Epithelial cell of proximal tubule (primary cell): ENCODE data around the gene SH3PXD2A. TPM values are rescaled to one million over a fixed set of nuclear protein-coding genes. Genes with fewer than 3 reads are reported as not detected.

Experiments
- DNase-seq: peaks from one replicate; pipeline ENCODE4 v3.0.0-alpha.2; 2011; ENCODE audit warnings: low read depth
- H3K4me3 ChIP-seq: 2 replicates; pipeline ENCODE4 v1.5.1; 2011; ENCODE audit warnings: low read depth, mild to moderate bottlenecking, low read length
- total RNA-seq: library from RNA; depleted of rRNA; stranded (reverse); fragments of >200 nt; gene quantifications from 2 replicates; pipeline ENCODE4 v1.2.3, GENCODE V29; 2015
- TF ChIP-seq, protein P1 (sequence below): conservative IDR thresholded peaks from 2 replicates; pipeline ENCODE4 v1.5.1; 2012; ENCODE audit warnings: low read depth, mild to moderate bottlenecking, low read length

Gene SH3PXD2A
- total RNA-seq, 1 donor from 2014 or later: 5.8 TPM

- no peak for DNase-seq
- no peak overlapping the region for H3K4me3 ChIP-seq
- TF ChIP-seq, protein P1, sequence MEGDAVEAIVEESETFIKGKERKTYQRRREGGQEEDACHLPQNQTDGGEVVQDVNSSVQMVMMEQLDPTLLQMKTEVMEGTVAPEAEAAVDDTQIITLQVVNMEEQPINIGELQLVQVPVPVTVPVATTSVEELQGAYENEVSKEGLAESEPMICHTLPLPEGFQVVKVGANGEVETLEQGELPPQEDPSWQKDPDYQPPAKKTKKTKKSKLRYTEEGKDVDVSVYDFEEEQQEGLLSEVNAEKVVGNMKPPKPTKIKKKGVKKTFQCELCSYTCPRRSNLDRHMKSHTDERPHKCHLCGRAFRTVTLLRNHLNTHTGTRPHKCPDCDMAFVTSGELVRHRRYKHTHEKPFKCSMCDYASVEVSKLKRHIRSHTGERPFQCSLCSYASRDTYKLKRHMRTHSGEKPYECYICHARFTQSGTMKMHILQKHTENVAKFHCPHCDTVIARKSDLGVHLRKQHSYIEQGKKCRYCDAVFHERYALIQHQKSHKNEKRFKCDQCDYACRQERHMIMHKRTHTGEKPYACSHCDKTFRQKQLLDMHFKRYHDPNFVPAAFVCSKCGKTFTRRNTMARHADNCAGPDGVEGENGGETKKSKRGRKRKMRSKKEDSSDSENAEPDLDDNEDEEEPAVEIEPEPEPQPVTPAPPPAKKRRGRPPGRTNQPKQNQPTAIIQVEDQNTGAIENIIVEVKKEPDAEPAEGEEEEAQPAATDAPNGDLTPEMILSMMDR: no peak
Measured at GRCh38 chr10:103795634-103796270, 59.6 kb downstream of the SH3PXD2A start.

GRCh38 chr10:103794996-103795395 lies 60.4 kb downstream of the SH3PXD2A start:
- no peak for DNase-seq

DNA sequence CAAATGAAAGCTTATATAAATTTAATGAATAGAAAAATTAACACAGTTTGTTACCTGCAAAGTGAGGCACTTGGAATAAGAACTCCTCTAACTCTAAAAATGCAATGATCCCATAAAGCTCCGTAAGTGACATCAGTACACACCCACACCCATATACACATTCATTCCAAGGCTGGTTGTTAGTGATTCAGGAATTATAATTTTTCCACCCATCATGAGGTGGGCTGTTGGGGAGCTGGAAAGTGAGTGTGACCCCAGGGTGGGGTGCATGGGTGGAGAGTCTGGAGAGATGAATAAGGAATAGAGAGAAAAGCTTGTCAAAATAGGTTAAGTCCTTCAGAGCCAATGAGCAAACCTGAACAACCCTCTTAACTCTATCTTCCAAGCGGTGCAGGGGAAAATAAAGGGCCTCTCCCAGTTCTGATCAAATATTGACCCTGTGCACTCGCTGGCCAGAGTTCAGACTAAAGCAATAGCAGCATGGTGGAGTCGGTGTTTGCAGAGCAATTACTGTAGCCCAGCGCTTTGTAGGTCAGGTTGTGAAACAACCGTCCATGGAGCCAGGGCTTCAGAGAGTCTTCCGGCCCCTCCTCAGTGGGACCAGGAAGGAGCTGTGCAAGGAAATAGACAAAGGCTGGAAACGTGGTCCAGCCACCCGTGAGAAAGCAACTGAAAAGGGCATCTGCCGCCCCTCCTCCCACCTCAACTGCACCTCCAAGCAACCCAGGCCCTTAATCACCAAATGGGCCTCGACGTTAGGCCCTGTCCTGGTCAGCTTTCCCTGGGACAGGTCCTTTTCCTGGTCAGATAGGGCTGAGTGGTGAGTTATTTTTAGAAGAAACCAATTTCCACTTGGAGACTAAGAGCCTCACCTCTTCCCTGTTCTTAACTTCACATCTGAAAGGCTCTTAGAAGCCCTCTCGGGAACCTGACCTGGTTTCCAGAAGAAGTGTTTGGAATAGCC lies 61.2 kb downstream of the SH3PXD2A start:
- DNase-seq: no peak
- no peak overlapping the region for H3K4me3 ChIP-seq
- TF ChIP-seq, protein P1: no peak

More at GRCh38 chr10:103794996-103795395, 60.4 kb downstream of the SH3PXD2A start:
- TF ChIP-seq, protein P1: no peak
- no peak overlapping the region for H3K4me3 ChIP-seq

- no peak overlapping the region for H3K4me3 ChIP-seq
- DNase-seq: peak; percentile 22
- TF ChIP-seq, protein P1: no peak
Measured at GRCh38 chr10:103793429-103793828, 61.9 kb downstream of the SH3PXD2A start.

GRCh38 chr10:103792547-103792946 lies 62.8 kb downstream of the SH3PXD2A start:
- no peak for DNase-seq

DNA sequence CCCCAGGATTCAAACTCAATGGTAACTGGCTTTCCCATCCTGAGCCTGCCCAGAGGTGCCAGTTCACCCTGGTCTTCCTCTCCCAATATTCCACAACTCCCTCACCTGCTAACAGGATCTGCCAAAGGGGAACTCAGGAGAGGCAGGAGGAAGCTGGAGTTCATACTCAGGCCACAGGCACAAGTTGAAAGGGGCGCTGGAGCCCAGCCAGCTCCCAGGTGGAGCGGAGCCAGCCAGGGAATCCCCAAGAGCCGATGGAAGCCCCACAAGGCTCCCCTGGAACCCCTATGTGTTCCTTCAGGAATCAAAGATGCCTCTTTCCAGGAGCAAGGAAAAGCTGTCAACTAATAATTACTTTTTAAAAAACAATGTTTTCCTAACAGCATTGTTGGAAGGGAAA lies 63.5 kb downstream of the SH3PXD2A start:
- TF ChIP-seq, protein P1: no peak
- H3K4me3 ChIP-seq: no peak overlapping the region
- no peak for DNase-seq

More at GRCh38 chr10:103792547-103792946, 62.8 kb downstream of the SH3PXD2A start:
- TF ChIP-seq, protein P1: no peak
- H3K4me3 ChIP-seq: no peak overlapping the region
